ENCODE results near the gene ARAP1. TPM values are rescaled to one million over a fixed set of nuclear protein-coding genes. Genes with fewer than 3 reads are reported as not detected.
A peak's percentile ranks its signal among the peaks of the same experiment; 100 is the strongest.

ARAP1 gene
- total RNA-seq, 1 experiment from 2014 or later = 151 TPM

GRCh38 chr11:72753341-72754148 is 1.3 kb upstream of the ARAP1 start:
- H2AFZ ChIP-seq = no peak overlapping the region
- ChIA-PET CTCF (interaction anchor here (2.3 kb wide), 1 partner anchor 41 kb away, joined by 10 read pairs; the partner anchor contains the start of gene STARD10), POLR2A (ENCODE audit: unreplicated experiment) (interaction anchor here (0.5 to 0.6 kb wide), 3 partner anchors 12 to 40 kb away, joined by 3 to 8 read pairs (median 4); partner anchors contain the start of gene STARD10)
- TF ChIP-seq CTCF (conservative IDR thresholded peaks at IDR 0.05) (no peak), EZH2 (IDR thresholded peaks at IDR 0.05; ENCODE audit: low read depth) (no peak)
- H3K4me2 ChIP-seq = peak overlapping the region; percentile 89
- H3K36me3 ChIP-seq (ENCODE audit: low read depth) = peaks cover 11% of the 10 kb centered on the region
- no TSS peak for BruUV-seq (replicated peaks)
- intact Hi-C loops (cut with micrococcal nuclease; ENCODE audit: unreplicated experiment) = no loop called here
- H3K9me3 ChIP-seq (ENCODE audit: insufficient read depth, low read depth) = no peaks in the 10 kb centered on the region
- no peak for DNase-seq
- peaks cover 7% of the 10 kb centered on the region; the same call in 1 of the 2 replicates for H4K20me1 ChIP-seq (ENCODE audit: insufficient read depth)
- H3K27ac ChIP-seq = 0 out of 2 replicates have a peak overlapping the region, but pooled peaks have one; percentile 35
- peaks cover 26% of the 10 kb centered on the region for H3K4me1 ChIP-seq (replicated peaks; ENCODE audit: insufficient read depth)
- H3K27me3 ChIP-seq (ENCODE audit: insufficient read depth, low read depth) = no peaks in the 10 kb centered on the region
- H3K9me2 ChIP-seq (ENCODE audit: insufficient read depth) = no peaks in the 10 kb centered on the region
- H3K4me3 ChIP-seq = no peak overlapping the region
- H3F3A ChIP-seq (ENCODE audit: insufficient read depth, low read depth) = peaks cover 41% of the 10 kb centered on the region
- peaks cover 30% of the 10 kb centered on the region for H3K79me2 ChIP-seq (ENCODE audit: low read depth)

GRCh38 chr11:72751116-72752087 is 806 bp downstream of the ARAP1 start:
- Histone ChIP-seq H3K27me3 (ENCODE audit: insufficient read depth, low read depth) (no peaks in the 10 kb centered on the region), H3K27ac (0 out of 2 replicates have a peak overlapping the region, but pooled peaks have one; percentile 21), H3K4me2 (peak overlapping the region; percentile 89), H3K9me2 (ENCODE audit: insufficient read depth) (no peaks in the 10 kb centered on the region), H4K20me1 (ENCODE audit: insufficient read depth) (peaks cover 3% of the 10 kb centered on the region; the same call in 1 of the 2 replicates), H2AFZ (peak overlapping the region; percentile 73; the same call in 1 of the 2 replicates), H3K9me3 (ENCODE audit: insufficient read depth, low read depth) (no peaks in the 10 kb centered on the region), H3K4me1 (replicated peaks; ENCODE audit: insufficient read depth) (peaks cover 26% of the 10 kb centered on the region), H3K36me3 (ENCODE audit: low read depth) (peaks cover 11% of the 10 kb centered on the region), H3K4me3 (peak overlapping the region; percentile 96), H3F3A (ENCODE audit: insufficient read depth, low read depth) (peaks cover 39% of the 10 kb centered on the region), H3K79me2 (ENCODE audit: low read depth) (peaks cover 42% of the 10 kb centered on the region)
- POLR2A ChIA-PET (ENCODE audit: unreplicated experiment) = no interaction called here
- TF ChIP-seq CTCF (conservative IDR thresholded peaks at IDR 0.05) (no peak), EZH2 (IDR thresholded peaks at IDR 0.05; ENCODE audit: low read depth) (no peak)
- intact Hi-C loops (cut with micrococcal nuclease; ENCODE audit: unreplicated experiment) = loop anchor here (1.0 kb wide), 1 partner anchor 63 kb away; the partner anchor contains the start of gene ATG16L2
- TSS peak; percentile 20 for BruUV-seq (replicated peaks)
- peak in 1 of 2 experiments; percentile 24 for DNase-seq
- CTCF ChIA-PET = no interaction called here

GRCh38 chr11:72750556-72751115 is 1.6 kb downstream of the ARAP1 start:
- Histone ChIP-seq H3K4me3 (peak overlapping the region; percentile 96; the same call in 1 of the 2 replicates), H4K20me1 (ENCODE audit: insufficient read depth) (peaks cover 3% of the 10 kb centered on the region; the same call in 1 of the 2 replicates), H3K9me2 (ENCODE audit: insufficient read depth) (no peaks in the 10 kb centered on the region), H3K79me2 (ENCODE audit: low read depth) (peaks cover 43% of the 10 kb centered on the region), H3K27me3 (ENCODE audit: insufficient read depth, low read depth) (no peaks in the 10 kb centered on the region), H2AFZ (no peak overlapping the region), H3K27ac (no peak overlapping the region), H3K36me3 (ENCODE audit: low read depth) (peaks cover 6% of the 10 kb centered on the region; the same call in 1 of the 2 replicates), H3K9me3 (ENCODE audit: insufficient read depth, low read depth) (no peaks in the 10 kb centered on the region), H3K4me2 (peak overlapping the region; percentile 89), H3K4me1 (replicated peaks; ENCODE audit: insufficient read depth) (peaks cover 26% of the 10 kb centered on the region), H3F3A (ENCODE audit: insufficient read depth, low read depth) (peaks cover 34% of the 10 kb centered on the region)
- intact Hi-C loops (cut with micrococcal nuclease; ENCODE audit: unreplicated experiment) = no loop called here
- ChIA-PET CTCF (no interaction called here), POLR2A (ENCODE audit: unreplicated experiment) (no interaction called here)
- no peak for TF ChIP-seq CTCF (conservative IDR thresholded peaks at IDR 0.05)
- no peak for TF ChIP-seq EZH2 (IDR thresholded peaks at IDR 0.05; ENCODE audit: low read depth)
- DNase-seq = no peak
- BruUV-seq (replicated peaks) = no TSS peak
